Urothelium cell line (cell line): ENCODE results near the gene RPL21.
A peak's percentile ranks its signal among the peaks of the same experiment; 100 is the strongest.

Experiments
- DNase-seq: peaks from one replicate; pipeline ENCODE4 v3.0.0; 2011; ENCODE audit warnings: low spot score, mixed read lengths
- FAIRE-seq: peaks from 2 replicates; lab custom pipeline; 2011; peaks lifted over from hg19 to GRCh38; lab: Jason Lieb, UNC

The RPL21 gene

GRCh38 chr13:27257648-27258253 lies 6.4 kb downstream of the RPL21 start:
- DNase-seq (no peak), FAIRE-seq (no peak)

GRCh38 chr13:27258637-27259386 lies 7.5 kb downstream of the RPL21 start:
- DNase-seq, result no peak

GRCh38 chr13:27259831-27260230 lies 8.5 kb downstream of the RPL21 start:
- FAIRE-seq (no peak), DNase-seq (no peak)

More at GRCh38 chr13:27258637-27259386, 7.5 kb downstream of the RPL21 start:
- FAIRE-seq, result no peak

- DNase-seq (no peak), FAIRE-seq (no peak)
These were observed 10.0 kb downstream of the RPL21 start for GRCh38 chr13:27261396-27261795.

- FAIRE-seq (no peak), DNase-seq (no peak)
These were observed 12.1 kb downstream of the RPL21 start for GRCh38 chr13:27263438-27263837.

- DNase-seq, result no peak
- FAIRE-seq, result no peak
These were observed 12.8 kb downstream of the RPL21 start for GRCh38 chr13:27264181-27264580.

- FAIRE-seq (no peak), DNase-seq (no peak)
These were observed 13.3 kb downstream of the RPL21 start for GRCh38 chr13:27264648-27265047.

GRCh38 chr13:27266917-27267316 lies 15.6 kb downstream of the RPL21 start:
- FAIRE-seq (no peak), DNase-seq (no peak)

- DNase-seq (no peak), FAIRE-seq (no peak)
These were observed 16.2 kb downstream of the RPL21 start for GRCh38 chr13:27267596-27267995.

GRCh38 chr13:27269114-27269665 lies 17.8 kb downstream of the RPL21 start:
- FAIRE-seq (no peak), DNase-seq (no peak)

GRCh38 chr13:27270594-27271520 lies 19.5 kb downstream of the RPL21 start, which contains the start of gene RASL11A:
TSS of gene RASL11A (plus strand) at chr13:27270830. CDS start at chr13:27270945, 115 bp downstream.
- peak; percentile 73 for DNase-seq
- FAIRE-seq, result no peak

GRCh38 chr13:27271570-27272096 lies 20.3 kb downstream of the RPL21 start:
- no peak for FAIRE-seq
- DNase-seq, result no peak

- FAIRE-seq (no peak), DNase-seq (no peak)
These were observed 22.5 kb downstream of the RPL21 start for GRCh38 chr13:27273658-27274425.

GRCh38 chr13:27274631-27275030 lies 23.3 kb downstream of the RPL21 start:
- FAIRE-seq (no peak), DNase-seq (no peak)

- FAIRE-seq, result no peak
- no peak for DNase-seq
These were observed 24.8 kb downstream of the RPL21 start for GRCh38 chr13:27276188-27276587.

GRCh38 chr13:27279506-27279905 lies 28.1 kb downstream of the RPL21 start:
- DNase-seq, result no peak

GRCh38 chr13:27280009-27280656 lies 28.8 kb downstream of the RPL21 start:
- no peak for DNase-seq
- FAIRE-seq, result no peak

More at GRCh38 chr13:27279506-27279905, 28.1 kb downstream of the RPL21 start:
- no peak for FAIRE-seq

- FAIRE-seq (no peak), DNase-seq (no peak)
These were observed 29.5 kb downstream of the RPL21 start for GRCh38 chr13:27280841-27281240.

GRCh38 chr13:27281420-27281819 lies 30.1 kb downstream of the RPL21 start:
- FAIRE-seq (no peak), DNase-seq (no peak)
